PC-3 (cell line): ENCODE measurements around the gene CUEDC1. TPM values are rescaled to one million over a fixed set of nuclear protein-coding genes. Genes with fewer than 3 reads are reported as not detected.

Source experiments
- ATAC-seq: fragments of 200-7000 bp; cut with Tn5 transposase; 2 replicates; pipeline ENCODE4 v1.9.1; 2020; ENCODE audit warnings: mild to moderate bottlenecking, moderate library complexity
- BruUV-seq: library from RNA; stranded (reverse); fragments of 400-500 nt; replicated peaks from 2 replicates; lab custom pipeline; 2021; lab: Mats Ljungman, UMichigan
- CTCF ChIA-PET: fragments of 300-600 bp; sonication (Branson Sonifier 250); formaldehyde crosslinking; loops from one replicate; lab custom pipeline; 2022; ENCODE audit warnings: antibody characterized with exemption; lab: Charles Lee
- POLR2A ChIA-PET: fragments of 300-600 bp; sonication (Branson Sonifier 250); formaldehyde crosslinking; loops from one replicate; lab custom pipeline; 2022; ENCODE audit warnings: antibody characterized with exemption; ENCODE audit not compliant: unreplicated experiment; lab: Charles Lee
- DNase-seq: peaks from one replicate; pipeline ENCODE4 v3.0.0-alpha.2; 2015
- H2AFZ ChIP-seq: fragments of 300-600 bp; sonication (generic); 2 replicates; pipeline ENCODE4 v1.6.0; 2016; ENCODE audit warnings: antibody characterized with exemption, low read length
- H3F3A ChIP-seq: fragments of 300-600 bp; sonication (generic); one replicate; pipeline ENCODE4 v1.6.0; 2017; ENCODE audit warnings: antibody characterized with exemption, low read length, control low read depth, mild to moderate bottlenecking; ENCODE audit not compliant: unreplicated experiment
- H3K27ac ChIP-seq: fragments of 300-600 bp; sonication (generic); 2 replicates; pipeline ENCODE4 v1.5.1; 2016; ENCODE audit warnings: mild to moderate bottlenecking, low read length
- H3K27me3 ChIP-seq: fragments of 300-600 bp; sonication (generic); 2 replicates; pipeline ENCODE4 v1.6.1; 2016; ENCODE audit warnings: low read length, mixed read lengths
- H3K36me3 ChIP-seq: fragments of 300-600 bp; sonication (generic); 2 replicates; pipeline ENCODE4 v1.6.1; 2016; ENCODE audit warnings: low read depth, mixed run types, low read length, mixed read lengths
- H3K4me1 ChIP-seq: fragments of 300-600 bp; sonication (generic); 2 replicates; pipeline ENCODE4 v1.5.1; 2016; ENCODE audit warnings: low read length; ENCODE audit not compliant: insufficient read depth
- H3K4me2 ChIP-seq: fragments of 300-600 bp; sonication (generic); 2 replicates; pipeline ENCODE4 v1.6.0; 2016; ENCODE audit warnings: low read length
- H3K4me3 ChIP-seq: fragments of 300-600 bp; sonication (generic); 2 replicates; pipeline ENCODE4 v1.5.1; 2016; ENCODE audit warnings: mild to moderate bottlenecking, low read length, mixed read lengths
- H3K79me2 ChIP-seq: fragments of 300-600 bp; sonication (generic); 2 replicates; pipeline ENCODE4 v1.6.1; 2017; ENCODE audit warnings: low read length, mixed read lengths
- H3K9ac ChIP-seq: fragments of 300-600 bp; sonication (generic); 2 replicates; pipeline ENCODE4 v1.6.0; 2016; ENCODE audit warnings: mild to moderate bottlenecking, low read length
- H3K9me2 ChIP-seq: fragments of 300-600 bp; sonication (generic); replicated peaks from 2 replicates; pipeline ENCODE4 v1.6.1; 2016; ENCODE audit warnings: mixed run types, low read length, mixed read lengths
- H3K9me3 ChIP-seq: fragments of 300-600 bp; sonication (generic); 2 replicates; pipeline ENCODE4 v1.6.1; 2016; ENCODE audit warnings: low read length, mixed read lengths
- H4K20me1 ChIP-seq: fragments of 300-600 bp; sonication (generic); 2 replicates; pipeline ENCODE4 v1.6.1; 2016; ENCODE audit warnings: low read length, mixed read lengths
- EZH2 ChIP-seq: fragments of 300-600 bp; sonication (generic); IDR thresholded peaks from one replicate; pipeline ENCODE4 v1.6.1; 2017; ENCODE audit warnings: antibody characterized with exemption, mild to moderate bottlenecking, low read length; ENCODE audit not compliant: unreplicated experiment
- EZH2phosphoT487 ChIP-seq: fragments of 300-600 bp; sonication (generic); IDR thresholded peaks from 2 replicates; pipeline ENCODE4 v1.6.1; 2018; ENCODE audit warnings: mild to moderate bottlenecking, antibody characterized with exemption, low read length, borderline replicate concordance
- intact Hi-C: fragments of 100-400 bp; cut with micrococcal nuclease; formaldehyde crosslinking; loops from 2 replicates; pipeline ENCODE4 v1.9.0; 2023
- total RNA-seq: library from RNA; depleted of rRNA; stranded (reverse); fragments of >200 nt; gene quantifications from 2 replicates; pipeline ENCODE4 v1.2.3, GENCODE V29; 2014
- TF ChIP-seq, protein P1 (sequence below): fragments of 300-600 bp; sonication (generic); conservative IDR thresholded peaks from 2 replicates; pipeline ENCODE4 v1.5.1; 2017; ENCODE audit warnings: antibody characterized with exemption, low read depth, mild to moderate bottlenecking, low read length

Gene CUEDC1
- total RNA-seq, 1 experiment from 2014 or later, result 31.6 TPM

DNA sequence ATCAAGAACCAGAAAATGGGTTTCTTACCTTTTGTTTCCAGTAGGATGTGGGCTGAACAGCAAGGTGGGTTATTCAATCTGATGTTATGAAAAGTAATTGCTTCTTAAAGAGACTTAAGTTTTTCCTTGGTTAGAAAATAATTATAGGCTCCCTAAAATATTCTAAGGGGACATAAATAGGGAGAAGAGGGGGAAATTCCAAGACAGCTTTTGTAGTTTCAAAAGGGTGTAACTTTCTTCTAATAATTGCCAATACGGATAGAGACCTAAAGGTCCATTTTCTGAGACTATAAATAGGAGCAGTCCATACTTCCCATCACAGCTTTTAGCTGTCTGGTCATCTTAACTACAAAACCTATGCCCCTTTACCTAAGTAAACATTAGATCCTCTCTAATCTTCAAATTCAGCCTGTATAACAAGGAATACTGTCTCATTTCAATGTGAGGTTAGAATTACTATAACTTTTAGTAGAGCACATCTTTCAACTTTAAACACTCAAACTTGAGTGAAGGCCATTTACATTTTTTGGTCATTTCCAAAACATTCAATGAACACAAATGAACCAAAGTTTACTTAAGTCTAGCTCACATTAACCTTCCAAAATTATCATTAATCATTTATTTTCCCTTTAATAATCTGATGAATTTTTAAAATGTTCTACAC, 46.4 kb upstream of the CUEDC1 start:
- no peak overlapping the region for H3K27ac ChIP-seq
- H3K36me3 ChIP-seq, result peaks cover 83% of the 10 kb centered on the region
- intact Hi-C loops, result no loop called here

DNA sequence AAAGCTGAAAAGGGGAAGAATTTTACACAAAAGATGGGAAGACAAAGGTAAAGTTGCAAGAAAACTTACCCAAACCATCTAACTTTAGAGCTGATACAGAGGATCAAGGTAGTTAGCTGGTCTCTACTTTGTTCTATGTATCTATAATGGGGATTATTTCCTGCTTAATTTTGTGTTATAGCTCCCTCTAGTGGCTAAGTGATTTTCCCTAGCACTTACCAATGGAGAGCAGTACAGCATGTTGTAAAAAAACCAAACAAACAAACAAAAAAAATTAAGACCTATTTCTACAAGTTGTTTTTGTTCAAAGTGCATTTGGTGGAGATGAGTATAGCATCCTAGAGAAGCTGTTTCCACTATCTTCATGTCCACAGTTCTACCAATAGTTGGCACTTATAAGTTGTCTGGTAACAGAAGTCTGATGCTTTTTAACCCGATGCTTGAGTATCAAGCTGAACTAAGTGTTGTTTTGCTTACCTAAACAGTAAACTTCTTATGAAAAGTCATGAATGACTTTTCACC, 44.3 kb upstream of the CUEDC1 start:
- no peaks in the 10 kb centered on the region for H3K9me3 ChIP-seq
- H3F3A ChIP-seq, result peaks cover 55% of the 10 kb centered on the region
- no peak overlapping the region for H3K27ac ChIP-seq
- intact Hi-C loops, result loop anchor here (1.0 kb wide), 2 partner anchors 114 to 141 kb away; no protein-coding TSS in a partner anchor
- ATAC-seq (peak; percentile 58), DNase-seq (peak; percentile 93)
- H2AFZ ChIP-seq, result no peak overlapping the region
- ChIA-PET CTCF (interaction anchor here (0.5 to 1.9 kb wide), 18 partner anchors 10 to 861 kb away, joined by 3 to 20 read pairs (median 4); partner anchors contain the start of genes MRPS23 and VEZF1), POLR2A (interaction anchor here (0.5 to 1.0 kb wide), 6 partner anchors 11 to 252 kb away, joined by 3 to 13 read pairs (median 4); partner anchors contain the start of gene VEZF1)
- H3K79me2 ChIP-seq, result peaks cover 33% of the 10 kb centered on the region
- H4K20me1 ChIP-seq, result peaks cover 47% of the 10 kb centered on the region
- H3K4me1 ChIP-seq, result peaks cover 25% of the 10 kb centered on the region
- peaks cover 66% of the 10 kb centered on the region for H3K36me3 ChIP-seq
- H3K9me2 ChIP-seq, result no peaks in the 10 kb centered on the region
- H3K4me3 ChIP-seq, result no peak overlapping the region
- H3K4me2 ChIP-seq, result no peak overlapping the region
- H3K9ac ChIP-seq, result no peak overlapping the region
- TF ChIP-seq, protein P1, sequence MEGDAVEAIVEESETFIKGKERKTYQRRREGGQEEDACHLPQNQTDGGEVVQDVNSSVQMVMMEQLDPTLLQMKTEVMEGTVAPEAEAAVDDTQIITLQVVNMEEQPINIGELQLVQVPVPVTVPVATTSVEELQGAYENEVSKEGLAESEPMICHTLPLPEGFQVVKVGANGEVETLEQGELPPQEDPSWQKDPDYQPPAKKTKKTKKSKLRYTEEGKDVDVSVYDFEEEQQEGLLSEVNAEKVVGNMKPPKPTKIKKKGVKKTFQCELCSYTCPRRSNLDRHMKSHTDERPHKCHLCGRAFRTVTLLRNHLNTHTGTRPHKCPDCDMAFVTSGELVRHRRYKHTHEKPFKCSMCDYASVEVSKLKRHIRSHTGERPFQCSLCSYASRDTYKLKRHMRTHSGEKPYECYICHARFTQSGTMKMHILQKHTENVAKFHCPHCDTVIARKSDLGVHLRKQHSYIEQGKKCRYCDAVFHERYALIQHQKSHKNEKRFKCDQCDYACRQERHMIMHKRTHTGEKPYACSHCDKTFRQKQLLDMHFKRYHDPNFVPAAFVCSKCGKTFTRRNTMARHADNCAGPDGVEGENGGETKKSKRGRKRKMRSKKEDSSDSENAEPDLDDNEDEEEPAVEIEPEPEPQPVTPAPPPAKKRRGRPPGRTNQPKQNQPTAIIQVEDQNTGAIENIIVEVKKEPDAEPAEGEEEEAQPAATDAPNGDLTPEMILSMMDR, result peak; percentile 99
- TF ChIP-seq EZH2, result no peak
- TF ChIP-seq EZH2phosphoT487, result no peak
- H3K27me3 ChIP-seq, result no peaks in the 10 kb centered on the region
- BruUV-seq, result no TSS peak

More for the DNA sequence above, 46.4 kb upstream of the CUEDC1 start:
- peaks cover 65% of the 10 kb centered on the region for H4K20me1 ChIP-seq
- H3K79me2 ChIP-seq, result peaks cover 53% of the 10 kb centered on the region
- H3K9me3 ChIP-seq, result no peaks in the 10 kb centered on the region
- no peaks in the 10 kb centered on the region for H3K9me2 ChIP-seq
- H3K4me2 ChIP-seq, result 0 out of 2 replicates have a peak overlapping the region, but pooled peaks have one; percentile 24
- H3K4me3 ChIP-seq, result 0 out of 2 replicates have a peak overlapping the region, but pooled peaks have one; percentile 96
- BruUV-seq, result no TSS peak
- CTCF ChIA-PET, result interaction anchor here (0.6 to 1.1 kb wide), 5 partner anchors 15 to 428 kb away, joined by 3 to 12 read pairs (median 4); partner anchors contain the start of gene DYNLL2
- no peak for ATAC-seq
- peaks cover 42% of the 10 kb centered on the region for H3F3A ChIP-seq
- no peaks in the 10 kb centered on the region for H3K27me3 ChIP-seq
- H3K9ac ChIP-seq, result no peak overlapping the region
- H3K4me1 ChIP-seq, result peaks cover 30% of the 10 kb centered on the region
- no peak overlapping the region for H2AFZ ChIP-seq
- POLR2A ChIA-PET, result interaction anchor here (0.7 kb wide), 3 partner anchors 53 to 288 kb away, joined by 3 to 4 read pairs (median 3); no protein-coding TSS in a partner anchor
- no peak for DNase-seq
- TF ChIP-seq EZH2phosphoT487 (no peak), EZH2 (no peak)
- TF ChIP-seq, protein P1, result no peak
